Smooth muscle cell (in vitro differentiated cells): ENCODE results near the gene TIA1. TPM values are rescaled to one million over a fixed set of nuclear protein-coding genes. Genes with fewer than 3 reads are reported as not detected.
"Not testable (repeated sequence)": the region's sequence is repeated elsewhere in the genome, so short reads cannot be mapped to it uniquely, and the experiment has no call there.

Experiments used
- DNase-seq: peaks from one replicate; lab custom pipeline; 2025; ENCODE audit not compliant: unreplicated experiment; lab: John Stamatoyannopoulos, UW
- H2AFZ ChIP-seq: fragments of 200-600 bp; sonication (generic); 2 replicates; pipeline ENCODE4 v1.6.0; 2016; ENCODE audit warnings: antibody characterized with exemption, low read depth, mild to moderate bottlenecking
- H3F3A ChIP-seq: fragments of 200-600 bp; sonication (generic); 2 replicates; pipeline ENCODE4 v1.6.0; 2017; ENCODE audit warnings: antibody characterized with exemption, low read depth
- H3K27ac ChIP-seq: fragments of 200-600 bp; sonication (generic); 2 replicates; pipeline ENCODE4 v1.5.1; 2016; ENCODE audit warnings: low read depth, mild to moderate bottlenecking
- H3K27me3 ChIP-seq: fragments of 200-600 bp; sonication (generic); 2 replicates; pipeline ENCODE4 v1.6.1; 2016; ENCODE audit warnings: low read depth, mild to moderate bottlenecking
- H3K36me3 ChIP-seq: fragments of 200-600 bp; sonication (generic); 2 replicates; pipeline ENCODE4 v1.5.1; 2016; ENCODE audit warnings: low read depth
- H3K4me1 ChIP-seq: fragments of 200-600 bp; sonication (generic); 2 replicates; pipeline ENCODE4 v1.5.1; 2016; ENCODE audit warnings: low read depth
- H3K4me2 ChIP-seq: fragments of 200-600 bp; sonication (generic); 2 replicates; pipeline ENCODE4 v1.6.0; 2016; ENCODE audit warnings: mild to moderate bottlenecking
- H3K4me3 ChIP-seq: fragments of 200-600 bp; sonication (generic); 2 replicates; pipeline ENCODE4 v1.5.1; 2016; ENCODE audit warnings: mild to moderate bottlenecking
- H3K79me2 ChIP-seq: fragments of 200-600 bp; sonication (generic); 2 replicates; pipeline ENCODE4 v1.6.0; 2016; ENCODE audit warnings: low read depth, mild to moderate bottlenecking
- H3K9ac ChIP-seq: fragments of 200-600 bp; sonication (generic); 2 replicates; pipeline ENCODE4 v1.6.0; 2016; ENCODE audit warnings: low read depth
- H3K9me3 ChIP-seq: fragments of 200-600 bp; sonication (generic); replicated peaks from 2 replicates; pipeline ENCODE4 v1.5.1; 2016; ENCODE audit warnings: low read depth
- H4K20me1 ChIP-seq: fragments of 200-600 bp; sonication (generic); 2 replicates; pipeline ENCODE4 v1.6.0; 2016; ENCODE audit warnings: low read depth
- WGBS: methylation state at CpG from one replicate; pipeline ENCODE4 v1.1.7; 2016; ENCODE audit warnings: low lambda C conversion rate; 5-methylcytosine and 5-hydroxymethylcytosine counted together
- polyA plus RNA-seq: library from polyadenylated mRNA; unstranded; fragments of >200 nt; fragmentation: Nextera tagmentation; extraction: Ambion mirVana; gene quantifications from 2 replicates; pipeline ENCODE4 v1.2.1, GENCODE V29; 2016
- total RNA-seq: library from RNA; depleted of rRNA; stranded (reverse); fragments of >200 nt; gene quantifications from 2 replicates; pipeline ENCODE4 v1.2.3, GENCODE V29; 2014
- TF ChIP-seq, protein P1 (sequence below): fragments of 200-600 bp; sonication (generic); IDR thresholded peaks from 2 replicates; pipeline ENCODE4 v1.5.1; 2017; ENCODE audit warnings: borderline replicate concordance, mild to moderate bottlenecking, antibody characterized with exemption; ENCODE audit not compliant: insufficient read depth, poor library complexity, severe bottlenecking

The TIA1 gene
- total and polyA plus RNA-seq, 2 experiments from 2014 or later: 54.2 to 153 TPM

DNA sequence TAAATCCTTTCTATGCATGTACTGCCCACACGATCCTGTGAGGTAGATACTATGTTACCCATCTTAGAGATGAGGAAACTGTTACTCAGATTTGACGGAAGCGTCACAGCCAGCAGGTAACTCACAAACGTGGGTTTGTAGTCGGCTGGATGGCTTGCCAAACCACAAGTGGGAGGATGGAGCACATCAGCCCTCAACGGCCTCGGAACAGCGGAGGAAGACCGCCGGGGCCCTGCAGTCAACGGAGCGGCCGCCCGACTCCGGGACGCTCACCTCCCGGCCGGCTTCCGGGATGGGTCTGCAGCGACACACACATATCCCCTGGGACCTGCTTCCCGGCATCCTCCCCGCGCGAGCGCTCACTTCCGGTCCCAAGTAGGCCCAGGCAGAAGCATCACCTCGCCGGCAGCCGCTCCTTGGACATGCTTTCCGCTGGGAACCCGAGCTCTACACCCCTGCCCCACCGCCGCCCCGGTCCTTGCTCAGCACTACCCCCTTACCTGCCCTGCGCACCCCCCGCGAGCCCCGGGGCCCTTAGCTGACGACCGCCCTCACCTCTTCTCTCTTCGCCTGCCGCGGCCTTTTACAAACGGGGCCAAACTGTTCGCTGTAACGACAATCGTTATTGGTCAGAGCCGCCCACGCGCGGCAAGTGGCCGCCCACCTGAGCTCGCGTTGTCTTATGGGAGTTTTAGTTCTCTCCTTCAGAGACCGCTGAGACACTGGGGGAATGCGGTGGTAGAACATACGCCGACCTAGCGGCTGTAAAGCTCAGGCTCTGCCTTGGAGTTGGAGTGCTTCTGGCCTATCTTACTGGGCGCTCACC, 57.8 kb downstream of the TIA1 start, which contains the start of gene C2orf42:
Gene C2orf42 (minus strand): TSS at position 602 of the 826 bp plus-strand sequence. CDS start 9,034 bp downstream, outside the sequence.
- no peaks in the 10 kb centered on the region for H3K27me3 ChIP-seq
- peak within 1 kb of the TSS; percentile 84 for H3K27ac ChIP-seq
- no peaks in the 10 kb centered on the region for H3F3A ChIP-seq
- no peaks in the 10 kb centered on the region for H3K9me3 ChIP-seq
- TF ChIP-seq, protein P1, sequence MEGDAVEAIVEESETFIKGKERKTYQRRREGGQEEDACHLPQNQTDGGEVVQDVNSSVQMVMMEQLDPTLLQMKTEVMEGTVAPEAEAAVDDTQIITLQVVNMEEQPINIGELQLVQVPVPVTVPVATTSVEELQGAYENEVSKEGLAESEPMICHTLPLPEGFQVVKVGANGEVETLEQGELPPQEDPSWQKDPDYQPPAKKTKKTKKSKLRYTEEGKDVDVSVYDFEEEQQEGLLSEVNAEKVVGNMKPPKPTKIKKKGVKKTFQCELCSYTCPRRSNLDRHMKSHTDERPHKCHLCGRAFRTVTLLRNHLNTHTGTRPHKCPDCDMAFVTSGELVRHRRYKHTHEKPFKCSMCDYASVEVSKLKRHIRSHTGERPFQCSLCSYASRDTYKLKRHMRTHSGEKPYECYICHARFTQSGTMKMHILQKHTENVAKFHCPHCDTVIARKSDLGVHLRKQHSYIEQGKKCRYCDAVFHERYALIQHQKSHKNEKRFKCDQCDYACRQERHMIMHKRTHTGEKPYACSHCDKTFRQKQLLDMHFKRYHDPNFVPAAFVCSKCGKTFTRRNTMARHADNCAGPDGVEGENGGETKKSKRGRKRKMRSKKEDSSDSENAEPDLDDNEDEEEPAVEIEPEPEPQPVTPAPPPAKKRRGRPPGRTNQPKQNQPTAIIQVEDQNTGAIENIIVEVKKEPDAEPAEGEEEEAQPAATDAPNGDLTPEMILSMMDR: no peak
- no peaks in the 10 kb centered on the region for H4K20me1 ChIP-seq
- H3K36me3 ChIP-seq: no peaks in the 10 kb centered on the region
- H3K4me3 ChIP-seq: peak within 1 kb of the TSS; percentile 66
- peak within 1 kb of the TSS; percentile 85 for H3K4me2 ChIP-seq
- H3K4me1 ChIP-seq: peaks cover 5% of the 10 kb centered on the region
- H2AFZ ChIP-seq: peak within 1 kb of the TSS; percentile 77
- no peaks in the 10 kb centered on the region for H3K79me2 ChIP-seq
- peak; percentile 96 for DNase-seq
- H3K9ac ChIP-seq: peak within 1 kb of the TSS; percentile 84
- WGBS: under 1% methylated on average over 60 of the region's 60 CpGs

DNA sequence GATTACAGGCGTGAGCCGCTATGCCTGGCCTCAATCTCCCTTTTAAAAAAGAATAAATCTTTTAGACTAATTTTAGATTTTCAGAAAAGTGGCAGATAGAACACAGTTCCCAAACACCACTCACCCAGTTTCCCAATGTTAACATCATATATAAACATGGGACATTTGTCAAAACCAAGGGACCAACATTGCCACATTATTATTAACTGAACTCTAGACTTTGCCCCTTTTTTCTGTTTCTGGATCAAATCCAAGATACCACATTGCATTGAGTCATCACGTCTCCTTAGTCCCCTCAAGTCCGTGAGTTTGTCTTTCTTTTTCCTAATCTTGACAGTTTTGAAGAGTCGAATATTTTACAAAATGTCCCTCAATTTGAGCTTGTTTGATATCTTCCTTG, 60.0 kb downstream of the TIA1 start:
- Histone ChIP-seq H3K4me1 (peaks cover 5% of the 10 kb centered on the region), H4K20me1 (no peaks in the 10 kb centered on the region), H3K27ac (no peak overlapping the region), H2AFZ (no peak overlapping the region), H3K4me2 (no peak overlapping the region), H3K79me2 (no peaks in the 10 kb centered on the region), H3K9ac (no peak overlapping the region), H3F3A (no peaks in the 10 kb centered on the region), H3K27me3 (no peaks in the 10 kb centered on the region), H3K9me3 (no peaks in the 10 kb centered on the region), H3K4me3 (no peak overlapping the region), H3K36me3 (no peaks in the 10 kb centered on the region)
- 76% methylated on average over 5 of the region's 5 CpGs for WGBS
- TF ChIP-seq, protein P1: no peak
- DNase-seq: no peak

DNA sequence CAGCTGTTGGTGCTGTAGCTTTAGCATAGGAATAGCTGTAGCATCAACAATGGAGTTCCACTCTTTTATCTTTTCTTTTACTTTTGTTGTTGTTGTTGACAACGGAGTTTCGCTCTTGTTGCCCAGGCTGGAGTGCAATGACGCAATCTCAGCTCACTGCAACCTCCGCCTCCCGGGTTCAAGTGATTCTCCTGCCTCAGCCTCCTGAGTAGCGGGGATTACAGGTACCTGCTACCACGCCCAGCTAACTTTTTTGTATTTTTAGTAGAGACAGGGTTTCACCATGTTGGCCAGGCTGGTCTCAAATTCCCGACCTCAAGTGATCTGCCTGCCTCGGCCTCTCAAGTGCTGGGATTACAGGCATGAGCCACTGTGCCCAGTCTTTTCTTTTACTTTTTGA, 61.3 kb downstream of the TIA1 start:
- H3K9ac ChIP-seq, DNase-seq, H3F3A ChIP-seq, H3K9me3 ChIP-seq, H2AFZ ChIP-seq, H3K27ac ChIP-seq, H3K27me3 ChIP-seq, H4K20me1 ChIP-seq, H3K4me3 ChIP-seq, H3K4me1 ChIP-seq, H3K36me3 ChIP-seq, H3K4me2 ChIP-seq, H3K79me2 ChIP-seq: not testable (repeated sequence)
- WGBS: 96% methylated on average over 9 of the region's 9 CpGs

DNA sequence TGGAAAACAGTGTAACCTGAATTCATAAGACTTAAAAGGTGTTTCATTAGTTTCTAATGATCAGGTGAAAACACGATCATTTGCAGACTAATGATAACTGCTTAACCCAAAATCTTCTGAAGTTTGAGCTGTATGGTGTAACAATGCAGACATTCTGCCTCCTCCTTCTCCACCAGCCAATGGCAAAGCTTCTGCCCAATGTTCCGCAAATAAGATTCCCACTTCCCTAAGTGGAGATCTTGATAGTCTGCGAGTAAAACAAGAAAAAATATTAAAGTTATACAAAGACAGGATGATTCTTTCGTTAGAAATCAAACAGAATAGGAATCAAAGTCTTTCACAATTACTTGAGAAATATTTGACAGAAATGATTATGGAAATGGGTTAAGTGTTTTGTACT, 65.7 kb downstream of the TIA1 start:
- no peak overlapping the region for H3K9ac ChIP-seq
- H3K36me3 ChIP-seq: no peaks in the 10 kb centered on the region
- H3K4me3 ChIP-seq: no peak overlapping the region
- no peak overlapping the region for H2AFZ ChIP-seq
- no peaks in the 10 kb centered on the region for H3K4me1 ChIP-seq
- H3K4me2 ChIP-seq: no peak overlapping the region
- 92% methylated on average over 4 of the region's 4 CpGs for WGBS
- TF ChIP-seq, protein P1: no peak
- H3K79me2 ChIP-seq: no peaks in the 10 kb centered on the region
- no peaks in the 10 kb centered on the region for H3K27me3 ChIP-seq
- no peaks in the 10 kb centered on the region for H3F3A ChIP-seq
- H3K27ac ChIP-seq: no peak overlapping the region
- DNase-seq: no peak
- H3K9me3 ChIP-seq: no peaks in the 10 kb centered on the region
- H4K20me1 ChIP-seq: no peaks in the 10 kb centered on the region
